B cell (primary cell): ENCODE results near the gene EPHA7. TPM values are rescaled to one million over a fixed set of nuclear protein-coding genes. Genes with fewer than 3 reads are reported as not detected.

Experiments used
- ATAC-seq: fragments of 200-7000 bp; cut with Tn5 transposase; one replicate; pipeline ENCODE4 v1.10.0; 2021; ENCODE audit warnings: low read depth, mild to moderate bottlenecking, moderate number of reproducible peaks, moderate library complexity
- CTCF ChIA-PET: fragments of 350-600 bp; sonication (Branson Sonifier 250); formaldehyde crosslinking; loops from one replicate; lab custom pipeline; 2021; ENCODE audit warnings: antibody characterized with exemption, inconsistent platforms; lab: Charles Lee
- POLR2A ChIA-PET: fragments of 350-600 bp; sonication (Branson Sonifier 250); formaldehyde crosslinking; loops from one replicate; lab custom pipeline; 2021; ENCODE audit warnings: antibody characterized with exemption; lab: Charles Lee
- DNase-seq: peaks from one replicate; pipeline ENCODE4 v3.0.0; 2013
- H2AFZ ChIP-seq: 2 replicates; pipeline ENCODE4 v1.6.1; 2012; ENCODE audit warnings: mild to moderate bottlenecking, low read depth, low read length; ENCODE audit not compliant: insufficient read depth, poor library complexity, severe bottlenecking
- H3K27ac ChIP-seq, 2 donors: 1 replicate in 1 of 2; 2 replicates in 1 of 2; pipeline ENCODE4 v1.5.1; 2012 to 2013; ENCODE audit warnings: low read length in 2 of 2, mild to moderate bottlenecking in 2 of 2, moderate library complexity in 1 of 2
- H3K27me3 ChIP-seq, 4 experiments: fragments of 200-600 bp in 1 of 4; sonication (generic) in 1 of 4; replicated peaks in 1 of 4; 1 replicate in 2 of 4; 2 replicates in 2 of 4; pipeline versions ENCODE4 v1.6.1 to v1.7.0; 2013 to 2016; ENCODE audit warnings: low read length in 3 of 4, mild to moderate bottlenecking in 2 of 4, mixed read lengths in 1 of 4, moderate library complexity in 1 of 4; ENCODE audit not compliant: insufficient read depth in 4 of 4, control insufficient read depth in 3 of 4; ENCODE audit errors: control extremely low read depth in 1 of 4
- H3K36me3 ChIP-seq, 2 experiments: replicated peaks in 1 of 2; 1 replicate in 1 of 2; 2 replicates in 1 of 2; pipeline versions ENCODE4 v1.6.1 to v1.7.1; 2013; ENCODE audit warnings: low read length in 1 of 2; ENCODE audit not compliant: insufficient read depth in 2 of 2, control insufficient read depth in 1 of 2; ENCODE audit errors: control extremely low read depth in 1 of 2, extremely low read depth in 1 of 2
- H3K4me1 ChIP-seq, 2 donors: fragments of 200-600 bp in 1 of 2; sonication (generic) in 1 of 2; 1 replicate in 1 of 2; 2 replicates in 1 of 2; pipeline versions ENCODE4 v1.5.1 to v1.6.1; 2013 to 2017; ENCODE audit warnings: low read length in 2 of 2; ENCODE audit not compliant: control insufficient read depth in 2 of 2, insufficient read depth in 2 of 2
- H3K4me2 ChIP-seq: replicated peaks from 2 replicates; pipeline ENCODE3; 2012; ENCODE audit warnings: mild to moderate bottlenecking, low read depth, low read length; ENCODE audit not compliant: poor library complexity, severe bottlenecking
- H3K4me3 ChIP-seq, 5 experiments: fragments of 200-600 bp in 1 of 5; sonication (generic) in 1 of 5; 1 replicate in 3 of 5; 2 replicates in 2 of 5; pipeline versions ENCODE4 v1.5.1 to v1.7.0; 2011 to 2016; ENCODE audit warnings: low read length in 4 of 5, mild to moderate bottlenecking in 4 of 5, low read depth in 2 of 5, control low read depth in 1 of 5, moderate library complexity in 1 of 5; ENCODE audit not compliant: insufficient read depth in 1 of 5; ENCODE audit errors: control extremely low read depth in 1 of 5, extremely low read depth in 1 of 5
- H3K79me2 ChIP-seq: fragments of 200-600 bp; sonication (generic); one replicate; pipeline ENCODE4 v1.6.0; 2016; ENCODE audit warnings: low read length; ENCODE audit not compliant: control insufficient read depth, insufficient read depth
- H3K9ac ChIP-seq: fragments of 200-600 bp; sonication (generic); 2 replicates; pipeline ENCODE4 v1.6.1; 2017; ENCODE audit warnings: mild to moderate bottlenecking, low read length, moderate library complexity
- H3K9me3 ChIP-seq, 3 donors: one replicate each; pipeline versions ENCODE4 v1.6.1 to v1.7.1; 2013; ENCODE audit warnings: low read length in 2 of 3; ENCODE audit not compliant: control insufficient read depth in 2 of 3, insufficient read depth in 1 of 3; ENCODE audit errors: control extremely low read depth in 1 of 3
- H4K20me1 ChIP-seq: 2 replicates; pipeline ENCODE4 v1.6.0; 2012; ENCODE audit warnings: mild to moderate bottlenecking, low read length; ENCODE audit not compliant: insufficient read depth, control insufficient read depth, poor library complexity, severe bottlenecking
- H3K27ac Mint-ChIP-seq: one replicate; pipeline ENCODE4 v1.8.0; 2021; ENCODE audit warnings: mixed read lengths
- H3K27me3 Mint-ChIP-seq: one replicate; pipeline ENCODE4 v1.8.0; 2021; ENCODE audit warnings: mixed read lengths
- H3K4me1 Mint-ChIP-seq: one replicate; pipeline ENCODE4 v1.8.0; 2021; ENCODE audit warnings: mixed read lengths
- H3K4me3 Mint-ChIP-seq: one replicate; pipeline ENCODE4 v1.8.0; 2021; ENCODE audit warnings: mixed read lengths
- H3K9me3 Mint-ChIP-seq: one replicate; pipeline ENCODE4 v1.8.0; 2022; ENCODE audit warnings: mixed read lengths; ENCODE audit not compliant: insufficient read depth
- CTCF ChIP-seq: fragments of 200-600 bp; IDR thresholded peaks from one replicate; pipeline ENCODE4 v1.8.0; 2022; ENCODE audit warnings: antibody characterized with exemption, mild to moderate bottlenecking
- EZH2 ChIP-seq: IDR thresholded peaks from 2 replicates; pipeline ENCODE4 v1.6.1; 2012; ENCODE audit warnings: borderline replicate concordance, low read depth, mild to moderate bottlenecking, moderate library complexity, low read length; ENCODE audit not compliant: insufficient read depth, poor library complexity, severe bottlenecking
- WGBS: methylation state at CpG from one replicate; pipeline ENCODE4 v1.1.5; 2013; ENCODE audit warnings: missing lambda C conversion rate; ENCODE audit not compliant: insufficient coverage; 5-methylcytosine and 5-hydroxymethylcytosine counted together
- intact Hi-C: fragments of 100-400 bp; cut with micrococcal nuclease; formaldehyde crosslinking; loops from one replicate; pipeline ENCODE4 v1.10.0; 2022
- polyA plus RNA-seq: library from polyadenylated mRNA; depleted of rRNA; stranded (reverse); fragments of >200 nt; gene quantifications from 2 replicates; pipeline ENCODE4 v1.2.3, GENCODE V29; 2012
- total RNA-seq, 2 donors: library from RNA; stranded (reverse); fragments of 120-200 nt in 1 of 2; gene quantifications; 1 replicate in 1 of 2; 2 replicates in 1 of 2; pipeline versions ENCODE4 v1.2.3 to v1.2.4, GENCODE V29; 2013 to 2022

EPHA7 gene
- total and polyA plus RNA-seq, 2 donors (not counting 1 experiment from before 2014, with no cell fraction given): not detected

GRCh38 chr6:93307505-93308409 lies 111.6 kb downstream of the EPHA7 start:
- Histone ChIP-seq H3K4me3 (no peak overlapping the region), H3K9ac (no peak overlapping the region), H3K27me3 (no peaks in the 10 kb centered on the region), H3K4me1 (no peaks in the 10 kb centered on the region), H3K79me2 (no peaks in the 10 kb centered on the region), H3K4me2 (no peak overlapping the region), H4K20me1 (no peaks in the 10 kb centered on the region), H3K27ac (no peak overlapping the region), H2AFZ (no peak overlapping the region), H3K9me3 (no peaks in the 10 kb centered on the region), H3K36me3 (no peaks in the 10 kb centered on the region)
- Mint-ChIP-seq H3K4me1 (no peaks in the 10 kb centered on the region), H3K27me3 (no peaks in the 10 kb centered on the region), H3K9me3 (no peaks in the 10 kb centered on the region), H3K27ac (no peak overlapping the region), H3K4me3 (no peak overlapping the region)
- ChIA-PET POLR2A (no interaction called here), CTCF (no interaction called here)
- 100% methylated on average over 1 of the region's 5 CpGs for WGBS
- TF ChIP-seq EZH2: no peak
- no peak for TF ChIP-seq CTCF
- DNase-seq (no peak), ATAC-seq (no peak)
- intact Hi-C loops: no loop called here

- intact Hi-C loops: no loop called here
- no peaks in the 10 kb centered on the region for H3K4me1 ChIP-seq
- H3K4me1 Mint-ChIP-seq: no peaks in the 10 kb centered on the region
Measured at GRCh38 chr6:93305088-93305487, 114.3 kb downstream of the EPHA7 start.

More at GRCh38 chr6:93305088-93305487, 114.3 kb downstream of the EPHA7 start:
- no peak overlapping the region for H2AFZ ChIP-seq
- H3K27me3 Mint-ChIP-seq: no peaks in the 10 kb centered on the region
- H3K9ac ChIP-seq: no peak overlapping the region
- no peak overlapping the region for H3K4me3 Mint-ChIP-seq
- H3K27ac ChIP-seq: no peak overlapping the region
- H3K79me2 ChIP-seq: no peaks in the 10 kb centered on the region
- H4K20me1 ChIP-seq: no peaks in the 10 kb centered on the region
- H3K36me3 ChIP-seq: no peaks in the 10 kb centered on the region
- H3K27ac Mint-ChIP-seq: no peak overlapping the region
- H3K4me2 ChIP-seq: no peak overlapping the region
- DNase-seq (no peak), ATAC-seq (no peak)
- no peak overlapping the region for H3K4me3 ChIP-seq
- H3K9me3 ChIP-seq: no peaks in the 10 kb centered on the region
- H3K9me3 Mint-ChIP-seq: no peaks in the 10 kb centered on the region
- ChIA-PET CTCF (no interaction called here), POLR2A (no interaction called here)
- no peaks in the 10 kb centered on the region for H3K27me3 ChIP-seq
- TF ChIP-seq CTCF (no peak), EZH2 (no peak)
